Gastroesophageal sphincter (tissue), 2 donors: ENCODE measurements around the gene PXT1.

Experiments
- POLR2A ChIP-seq, 2 donors: fragments of 450-650 bp; IDR thresholded peaks; one replicate each; pipeline ENCODE4 v1.6.1; 2017; ENCODE audit warnings: antibody characterized with exemption in 2 of 2, mild to moderate bottlenecking in 2 of 2, moderate library complexity in 1 of 2
- POLR2AphosphoS5 ChIP-seq: sonication (generic); formaldehyde crosslinking; IDR thresholded peaks from one replicate; pipeline ENCODE4 v1.6.1; 2017; ENCODE audit warnings: antibody characterized with exemption

DNA sequence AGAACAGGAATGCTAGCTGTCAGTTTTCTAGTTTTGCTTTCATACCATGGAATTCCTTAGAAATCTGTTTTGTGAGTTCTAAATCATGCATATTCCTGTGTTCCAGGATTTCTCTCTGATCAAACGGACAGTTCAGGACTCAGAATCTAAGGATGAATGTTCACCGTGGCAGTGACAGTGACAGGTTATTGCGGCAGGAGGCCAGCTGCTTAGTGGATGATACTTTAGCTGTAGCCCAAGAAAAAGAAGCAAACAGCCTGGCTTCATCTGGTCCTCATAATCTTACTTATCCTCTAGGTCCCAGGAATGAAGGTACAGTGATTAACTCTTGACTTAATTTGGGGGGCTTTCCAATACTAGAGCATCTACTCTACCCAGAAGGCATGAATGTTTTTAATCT, 27.3 kb upstream of the PXT1 start:
- no peak for TF ChIP-seq POLR2A (IDR thresholded peaks at IDR 0.05)
- no peak for TF ChIP-seq POLR2AphosphoS5
